Psoas muscle (tissue), 8 donors: Measurements from ENCODE around the gene CAD. TPM values are rescaled to one million over a fixed set of nuclear protein-coding genes. Genes with fewer than 3 reads are reported as not detected.

Source experiments
- ATAC-seq, 4 donors: fragments of 200-7000 bp; cut with Tn5 transposase; one replicate each; pipeline ENCODE4 v1.9.1; 2020; ENCODE audit warnings: moderate library complexity in 3 of 4, mild to moderate bottlenecking in 2 of 4
- DNase-seq, 2 donors: peaks; one replicate each; pipeline ENCODE4 v3.0.0-alpha.2; 2020
- H3K27ac ChIP-seq: fragments of 200-600 bp; one replicate; pipeline ENCODE4 v1.8.0; 2022
- H3K27me3 ChIP-seq, 3 donors: fragments of 200-600 bp in 1 of 3; one replicate each; pipeline versions ENCODE4 v1.6.1 to v1.8.0; 2013 to 2022; ENCODE audit warnings: low read length in 2 of 3, mild to moderate bottlenecking in 2 of 3, moderate library complexity in 1 of 3; ENCODE audit not compliant: insufficient read depth in 3 of 3
- H3K36me3 ChIP-seq, 2 donors: fragments of 200-600 bp in 1 of 2; one replicate each; pipeline versions ENCODE4 v1.6.1 to v1.8.0; 2013 to 2022; ENCODE audit warnings: low read depth in 1 of 2, mild to moderate bottlenecking in 1 of 2, moderate library complexity in 1 of 2; ENCODE audit not compliant: insufficient read depth in 1 of 2
- H3K4me1 ChIP-seq: fragments of 200-600 bp; one replicate; pipeline ENCODE4 v1.8.0; 2022
- H3K4me3 ChIP-seq: fragments of 200-600 bp; one replicate; pipeline ENCODE4 v1.8.0; 2022; ENCODE audit warnings: mild to moderate bottlenecking
- H3K9me3 ChIP-seq: fragments of 200-600 bp; one replicate; pipeline ENCODE4 v1.8.0; 2022
- CTCF ChIP-seq: fragments of 200-600 bp; IDR thresholded peaks from one replicate; pipeline ENCODE4 v1.8.0; 2022; ENCODE audit warnings: antibody characterized with exemption
- WGBS, 3 donors: extraction: QIAGEN DNeasy Blood & Tissue Kit; methylation state at CpG; one replicate each; pipeline versions ENCODE4 v1.1.6 to v1.1.7; 2013; 5-methylcytosine and 5-hydroxymethylcytosine counted together
- intact Hi-C, 2 donors: fragments of 100-400 bp; cut with DNase I; formaldehyde crosslinking; loops; one replicate each; pipeline versions ENCODE4 v1.11.0 to v1.14.2; 2022
- polyA plus RNA-seq, 3 donors: library from polyadenylated mRNA; stranded (reverse); fragments of 200-250 nt; gene quantifications; one replicate each; pipeline ENCODE4 v1.2.3, GENCODE V29; 2013
- total RNA-seq, 4 donors: library from RNA; stranded (reverse); fragmentation: NEBNext Ultra II Directional in 2 of 4; extraction: Animal tissue kit (Norgen Biotek cat#: 25700) in 2 of 4; gene quantifications; one replicate each; pipeline versions ENCODE4 v1.2.1 to v1.2.4, GENCODE V29; 2021 to 2023
- donor health status: healthy with polysubstance abuse.
- donor health status: DM: no; HTN: no; CAD: no; lungs with moderate emphysema.
- donor health status: Bipolar disorder and iron deficiency.
- donor health status: healthy.
- donor health status: DM: yes; HTN: yes; CAD: no.
- donor health status: DM: no; HTN: no; CAD: no.
- donor health status: DM: no; HTN: no; CAD: no.
- donor health status: DM: yes; HTN: yes; CAD: no.

Gene CAD
- total and polyA plus RNA-seq, 7 donors, result 5.9 to 13.6 (median 8.2) TPM

- H3K4me3 ChIP-seq, result no peak overlapping the region
- H3K9me3 ChIP-seq, result no peaks in the 10 kb centered on the region
- H3K4me1 ChIP-seq, result no peaks in the 10 kb centered on the region
- intact Hi-C loops, result loop anchor here in 1 of 2 donors (10.0 kb wide), 1 partner anchor 240 kb away; no protein-coding TSS in a partner anchor
- no peak for DNase-seq
- no peaks in the 10 kb centered on the region for H3K27me3 ChIP-seq
- 94 to 97% (median 96%) methylated on average over 8 of the region's 8 CpGs for WGBS, 3 donors
- no peak for TF ChIP-seq CTCF
- peaks cover 23 to 99% of the 10 kb centered on the region in 2 donors for H3K36me3 ChIP-seq
- no peak for ATAC-seq
- H3K27ac ChIP-seq, result no peak overlapping the region
Measured at GRCh38 chr2:27204566-27204965, 12.6 kb upstream of the CAD start.

GRCh38 chr2:27205206-27205605 lies 12.0 kb upstream of the CAD start:
- no peak overlapping the region for H3K4me3 ChIP-seq
- ATAC-seq (no peak), DNase-seq (no peak)
- no peak overlapping the region for H3K27ac ChIP-seq
- TF ChIP-seq CTCF, result no peak
- H3K27me3 ChIP-seq, result no peaks in the 10 kb centered on the region
- intact Hi-C loops, result loop anchor here in 1 of 2 donors (10.0 kb wide), 1 partner anchor 240 kb away; no protein-coding TSS in a partner anchor
- no peaks in the 10 kb centered on the region for H3K9me3 ChIP-seq
- WGBS, 3 donors, result 75 to 79% (median 76%) methylated on average over 8 of the region's 8 CpGs
- H3K4me1 ChIP-seq, result no peaks in the 10 kb centered on the region
- H3K36me3 ChIP-seq, result peaks cover 22 to 98% of the 10 kb centered on the region in 2 donors

GRCh38 chr2:27206346-27206745 lies 10.8 kb upstream of the CAD start:
- Histone ChIP-seq H3K4me3 (no peak overlapping the region), H3K27ac (no peak overlapping the region), H3K36me3 (peaks cover 22 to 87% of the 10 kb centered on the region in 2 donors), H3K9me3 (no peaks in the 10 kb centered on the region), H3K27me3 (no peaks in the 10 kb centered on the region), H3K4me1 (no peaks in the 10 kb centered on the region)
- DNase-seq (no peak), ATAC-seq (no peak)
- intact Hi-C loops, result loop anchor here in 1 of 2 donors (10.0 kb wide), 1 partner anchor 242 kb away; no protein-coding TSS in a partner anchor
- 93 to 95% (median 94%) methylated on average over 6 of the region's 6 CpGs for WGBS, 3 donors
- no peak for TF ChIP-seq CTCF

GRCh38 chr2:27208486-27209050 lies 8.6 kb upstream of the CAD start:
- no peak overlapping the region for H3K4me3 ChIP-seq
- H3K27ac ChIP-seq, result no peak overlapping the region
- no peak for TF ChIP-seq CTCF
- no peaks in the 10 kb centered on the region for H3K9me3 ChIP-seq
- WGBS, 3 donors, result 85 to 92% (median 86%) methylated on average over 4 of the region's 4 CpGs
- H3K36me3 ChIP-seq, result peaks cover 13 to 70% of the 10 kb centered on the region in 2 donors
- H3K27me3 ChIP-seq, result no peaks in the 10 kb centered on the region
- ATAC-seq (no peak), DNase-seq (no peak)
- peaks cover 7% of the 10 kb centered on the region for H3K4me1 ChIP-seq
- intact Hi-C loops, result loop anchor here in 1 of 2 donors (10.0 kb wide), 1 partner anchor 244 kb away; no protein-coding TSS in a partner anchor
